ENCODE data around the gene DNAJC16.

DNA sequence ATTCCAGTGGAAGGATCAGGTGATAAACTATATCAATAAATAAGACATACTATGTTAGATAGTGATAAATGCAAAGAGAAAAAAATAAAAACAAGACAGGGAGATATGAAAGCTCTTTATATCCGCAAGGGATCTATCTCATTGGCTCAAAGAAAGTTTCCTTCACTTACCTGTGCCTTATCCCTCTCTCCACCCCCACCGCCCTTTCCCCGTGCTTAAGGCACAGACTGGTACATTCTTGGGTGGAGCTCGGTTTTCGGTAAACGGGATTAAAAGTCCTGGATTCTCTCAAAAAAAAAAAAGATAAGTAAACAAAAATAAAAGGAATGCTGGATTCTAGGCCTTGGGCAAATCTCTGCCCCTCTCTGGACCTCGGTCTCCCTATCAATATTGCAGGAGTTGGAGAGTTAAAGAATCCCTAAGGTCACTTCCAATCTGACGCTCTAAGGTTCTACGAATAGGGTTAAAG is 593 bp upstream of the DNAJC16 start:
- TF ChIP-seq GABPA (IDR thresholded peaks at IDR 0.05; ENCODE audit: low read depth): no peak
- TF ChIP-seq, protein P1, sequence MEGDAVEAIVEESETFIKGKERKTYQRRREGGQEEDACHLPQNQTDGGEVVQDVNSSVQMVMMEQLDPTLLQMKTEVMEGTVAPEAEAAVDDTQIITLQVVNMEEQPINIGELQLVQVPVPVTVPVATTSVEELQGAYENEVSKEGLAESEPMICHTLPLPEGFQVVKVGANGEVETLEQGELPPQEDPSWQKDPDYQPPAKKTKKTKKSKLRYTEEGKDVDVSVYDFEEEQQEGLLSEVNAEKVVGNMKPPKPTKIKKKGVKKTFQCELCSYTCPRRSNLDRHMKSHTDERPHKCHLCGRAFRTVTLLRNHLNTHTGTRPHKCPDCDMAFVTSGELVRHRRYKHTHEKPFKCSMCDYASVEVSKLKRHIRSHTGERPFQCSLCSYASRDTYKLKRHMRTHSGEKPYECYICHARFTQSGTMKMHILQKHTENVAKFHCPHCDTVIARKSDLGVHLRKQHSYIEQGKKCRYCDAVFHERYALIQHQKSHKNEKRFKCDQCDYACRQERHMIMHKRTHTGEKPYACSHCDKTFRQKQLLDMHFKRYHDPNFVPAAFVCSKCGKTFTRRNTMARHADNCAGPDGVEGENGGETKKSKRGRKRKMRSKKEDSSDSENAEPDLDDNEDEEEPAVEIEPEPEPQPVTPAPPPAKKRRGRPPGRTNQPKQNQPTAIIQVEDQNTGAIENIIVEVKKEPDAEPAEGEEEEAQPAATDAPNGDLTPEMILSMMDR (IDR thresholded peaks at IDR 0.05; ENCODE audit: insufficient read depth, low read length): no peak

All from HL-60 (cell line).